Erythroblast (primary cell): Measurements from ENCODE around the gene TSPO2.

Experiments used
- GATA1 ChIP-seq: IDR thresholded peaks from 2 replicates; pipeline ENCODE4 v1.6.1; 2011; ENCODE audit warnings: low read depth, mild to moderate bottlenecking, control low read depth, low read length, moderate library complexity
- POLR2A ChIP-seq: IDR thresholded peaks from 2 replicates; pipeline ENCODE4 v1.6.1; 2011; ENCODE audit warnings: mild to moderate bottlenecking, low read length

- TF ChIP-seq POLR2A (no peak), GATA1 (no peak)
Measured at GRCh38 chr6:41025966-41026530, 16.2 kb upstream of the TSPO2 start.
